Upper lobe of left lung (tissue), 4 donors: ENCODE data around the gene REN.

Source experiments
- POLR2A ChIP-seq, 4 donors: fragments of 450-650 bp; IDR thresholded peaks; one replicate each; pipeline ENCODE4 v1.5.1; 2016 to 2017; ENCODE audit warnings: antibody characterized with exemption in 4 of 4, mild to moderate bottlenecking in 2 of 4
- POLR2AphosphoS5 ChIP-seq, 2 donors: sonication (generic); formaldehyde crosslinking; IDR thresholded peaks; one replicate each; pipeline ENCODE4 v1.5.1; 2017; ENCODE audit warnings: antibody characterized with exemption in 2 of 2
- TF ChIP-seq, protein P1 (sequence below), 6 experiments: fragments of 450-650 bp in 4 of 6; fragments of 200-600 bp in 2 of 6; sonication (generic) in 2 of 6; IDR thresholded peaks; one replicate each; pipeline ENCODE4 v1.5.1; 2016 to 2019; ENCODE audit warnings: antibody characterized with exemption in 6 of 6

DNA sequence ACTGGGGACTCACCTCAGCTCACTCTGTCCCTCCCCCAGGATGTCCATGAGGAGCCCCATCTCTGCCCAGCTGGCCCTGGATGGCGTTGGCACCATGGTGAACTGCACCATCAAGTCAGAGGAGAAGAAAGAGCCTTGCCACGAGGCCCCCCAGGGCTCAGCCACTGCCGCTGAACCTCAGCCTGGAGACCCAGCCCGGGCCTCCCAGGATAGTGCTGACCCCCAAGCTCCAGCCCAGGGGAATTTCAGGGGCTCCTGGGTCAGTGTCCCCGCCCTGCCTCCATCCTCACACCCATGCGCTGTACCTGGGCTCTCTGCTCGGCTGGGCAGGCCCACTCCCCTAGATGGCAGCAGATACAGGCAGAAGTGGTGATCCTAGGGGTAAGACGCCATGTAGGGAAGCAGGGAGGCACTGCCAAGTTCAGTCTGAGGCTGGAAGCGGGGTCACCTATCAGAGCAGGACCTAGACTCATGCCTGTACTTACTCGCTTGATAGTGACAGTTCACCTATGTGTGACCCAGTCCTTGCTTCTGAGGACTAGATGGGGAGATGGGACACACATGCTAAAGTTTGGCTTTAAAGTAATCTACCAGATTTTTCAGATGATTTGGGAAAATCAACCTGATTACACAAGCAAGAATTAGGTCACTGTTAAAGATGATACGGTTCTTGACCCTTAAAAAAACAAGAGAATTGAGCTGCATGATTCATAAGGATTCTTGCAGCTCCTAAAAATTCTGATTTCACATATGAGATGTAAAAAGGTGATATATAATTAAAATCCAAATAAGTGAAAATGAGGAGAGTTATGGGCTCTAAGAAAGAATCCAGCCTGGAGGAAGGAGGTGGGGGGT lies 53.0 kb downstream of the REN start:
- TF ChIP-seq, protein P1, sequence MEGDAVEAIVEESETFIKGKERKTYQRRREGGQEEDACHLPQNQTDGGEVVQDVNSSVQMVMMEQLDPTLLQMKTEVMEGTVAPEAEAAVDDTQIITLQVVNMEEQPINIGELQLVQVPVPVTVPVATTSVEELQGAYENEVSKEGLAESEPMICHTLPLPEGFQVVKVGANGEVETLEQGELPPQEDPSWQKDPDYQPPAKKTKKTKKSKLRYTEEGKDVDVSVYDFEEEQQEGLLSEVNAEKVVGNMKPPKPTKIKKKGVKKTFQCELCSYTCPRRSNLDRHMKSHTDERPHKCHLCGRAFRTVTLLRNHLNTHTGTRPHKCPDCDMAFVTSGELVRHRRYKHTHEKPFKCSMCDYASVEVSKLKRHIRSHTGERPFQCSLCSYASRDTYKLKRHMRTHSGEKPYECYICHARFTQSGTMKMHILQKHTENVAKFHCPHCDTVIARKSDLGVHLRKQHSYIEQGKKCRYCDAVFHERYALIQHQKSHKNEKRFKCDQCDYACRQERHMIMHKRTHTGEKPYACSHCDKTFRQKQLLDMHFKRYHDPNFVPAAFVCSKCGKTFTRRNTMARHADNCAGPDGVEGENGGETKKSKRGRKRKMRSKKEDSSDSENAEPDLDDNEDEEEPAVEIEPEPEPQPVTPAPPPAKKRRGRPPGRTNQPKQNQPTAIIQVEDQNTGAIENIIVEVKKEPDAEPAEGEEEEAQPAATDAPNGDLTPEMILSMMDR (IDR thresholded peaks at IDR 0.05), result no peak
- TF ChIP-seq POLR2AphosphoS5 (IDR thresholded peaks at IDR 0.05) (no peak), POLR2A (IDR thresholded peaks at IDR 0.05) (no peak)
